ENCODE data around the gene CASK. TPM values are rescaled to one million over a fixed set of nuclear protein-coding genes. Genes with fewer than 3 reads are reported as not detected.

Gene CASK
- total and polyA plus RNA-seq, 2 donors, result 14.9 to 71.2 TPM

DNA sequence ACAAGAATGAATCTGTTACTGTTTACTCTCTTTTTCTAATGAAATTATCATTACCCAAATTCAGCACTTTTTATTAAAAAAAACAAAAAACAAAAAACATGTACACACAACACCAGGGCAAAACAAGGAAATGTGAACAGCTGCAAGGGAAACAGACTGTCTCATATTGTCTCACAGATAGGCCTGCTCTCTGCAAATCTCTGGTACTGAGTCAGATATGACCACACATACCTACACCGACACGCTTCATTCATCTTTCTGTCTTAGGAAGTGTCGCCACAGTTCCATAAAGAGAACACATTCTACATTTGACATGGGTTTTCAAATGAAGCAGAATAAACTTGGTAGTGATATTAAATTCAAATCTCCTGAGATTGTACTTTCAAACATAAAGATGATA, 326.8 kb downstream of the CASK start:
- H3K4me1 ChIP-seq (ENCODE audit: insufficient read depth), result no peaks in the 10 kb centered on the region
- DNase-seq (ENCODE audit: extremely low spot score), result no peak
- no peak overlapping the region for H3K4me3 ChIP-seq (ENCODE audit: low read depth, low read length)
- H3K36me3 ChIP-seq (ENCODE audit: insufficient read depth), result no peaks in the 10 kb centered on the region
- 85% methylated on average over 3 of the region's 3 CpGs for WGBS
- no peak overlapping the region for H3K27ac ChIP-seq (ENCODE audit: low read depth)

- no peak for DNase-seq (ENCODE audit: extremely low spot score)
- Histone ChIP-seq H3K27ac (ENCODE audit: low read depth) (no peak overlapping the region), H3K4me3 (ENCODE audit: low read depth, low read length) (no peak overlapping the region), H3K36me3 (ENCODE audit: insufficient read depth) (no peaks in the 10 kb centered on the region), H3K4me1 (ENCODE audit: insufficient read depth) (no peaks in the 10 kb centered on the region)
- WGBS, result 84% methylated on average over 7 of the region's 7 CpGs
Measured at GRCh38 chrX:41594634-41595033, 328.7 kb downstream of the CASK start.

DNA sequence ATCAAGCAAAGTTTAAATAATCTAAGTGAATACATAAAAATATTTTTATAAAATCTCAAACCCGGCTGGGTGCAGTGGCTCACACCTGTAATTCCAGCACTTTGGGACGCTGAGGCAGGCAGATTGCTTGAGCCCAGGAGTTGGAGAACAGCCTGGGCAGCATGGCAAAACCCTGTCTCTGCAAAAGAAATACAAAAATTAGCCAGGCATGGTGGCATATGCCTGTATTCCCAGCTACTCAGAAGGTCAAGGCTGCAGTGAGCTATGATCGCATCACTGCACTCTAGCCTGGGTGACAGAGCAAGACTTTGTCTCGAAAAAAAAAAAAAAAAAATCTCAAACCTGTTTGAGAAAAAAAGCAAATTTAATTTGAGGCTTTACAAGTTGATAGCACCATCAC, 331.4 kb downstream of the CASK start:
- Histone ChIP-seq H3K4me1 (ENCODE audit: insufficient read depth) (no peaks in the 10 kb centered on the region), H3K36me3 (ENCODE audit: insufficient read depth) (no peaks in the 10 kb centered on the region), H3K27ac (ENCODE audit: low read depth) (no peak overlapping the region), H3K4me3 (ENCODE audit: low read depth, low read length) (no peak overlapping the region)
- DNase-seq (ENCODE audit: extremely low spot score), result no peak
- WGBS, result 100% methylated on average over 4 of the region's 4 CpGs

DNA sequence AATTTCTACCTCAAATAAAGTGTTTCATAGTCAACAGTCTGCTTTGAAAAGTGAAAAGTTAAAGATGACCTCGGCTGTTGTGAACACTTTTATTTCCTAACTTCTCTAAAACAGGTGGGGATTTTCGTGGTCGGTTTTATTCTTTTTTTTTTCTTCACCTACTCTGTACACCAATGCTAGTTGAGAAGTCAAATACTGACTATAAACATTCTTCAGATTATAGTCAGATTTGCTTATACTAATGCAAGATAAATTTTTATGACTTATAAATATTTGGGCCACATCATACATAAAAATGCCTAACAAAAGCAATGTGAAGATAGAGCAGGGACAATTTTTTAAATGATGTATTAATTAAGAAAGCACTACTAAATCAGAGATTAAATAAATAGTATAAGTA, 332.7 kb downstream of the CASK start:
- H3K36me3 ChIP-seq (ENCODE audit: insufficient read depth), result no peaks in the 10 kb centered on the region
- no peaks in the 10 kb centered on the region for H3K4me1 ChIP-seq (ENCODE audit: insufficient read depth)
- H3K4me3 ChIP-seq (ENCODE audit: low read depth, low read length), result no peak overlapping the region
- no peak for DNase-seq (ENCODE audit: extremely low spot score)
- no peak overlapping the region for H3K27ac ChIP-seq (ENCODE audit: low read depth)
- WGBS, result 31% methylated on average over 3 of the region's 3 CpGs

GRCh38 chrX:41589634-41590270, 333.6 kb downstream of the CASK start:
- no peak overlapping the region for H3K4me3 ChIP-seq (ENCODE audit: low read depth, low read length)
- no peaks in the 10 kb centered on the region for H3K36me3 ChIP-seq (ENCODE audit: insufficient read depth)
- no peak overlapping the region for H3K27ac ChIP-seq (ENCODE audit: low read depth)
- 46% methylated on average over 5 of the region's 5 CpGs for WGBS
- no peaks in the 10 kb centered on the region for H3K4me1 ChIP-seq (ENCODE audit: insufficient read depth)
- DNase-seq (ENCODE audit: extremely low spot score), result no peak

- DNase-seq (ENCODE audit: extremely low spot score), result no peak
- H3K4me1 ChIP-seq (ENCODE audit: insufficient read depth), result no peaks in the 10 kb centered on the region
- 91% methylated on average over 4 of the region's 4 CpGs for WGBS
- H3K36me3 ChIP-seq (ENCODE audit: insufficient read depth), result no peaks in the 10 kb centered on the region
- H3K4me3 ChIP-seq (ENCODE audit: low read depth, low read length), result no peak overlapping the region
- H3K27ac ChIP-seq (ENCODE audit: low read depth), result no peak overlapping the region
Measured at GRCh38 chrX:41588271-41588670, 335.1 kb downstream of the CASK start.

DNA sequence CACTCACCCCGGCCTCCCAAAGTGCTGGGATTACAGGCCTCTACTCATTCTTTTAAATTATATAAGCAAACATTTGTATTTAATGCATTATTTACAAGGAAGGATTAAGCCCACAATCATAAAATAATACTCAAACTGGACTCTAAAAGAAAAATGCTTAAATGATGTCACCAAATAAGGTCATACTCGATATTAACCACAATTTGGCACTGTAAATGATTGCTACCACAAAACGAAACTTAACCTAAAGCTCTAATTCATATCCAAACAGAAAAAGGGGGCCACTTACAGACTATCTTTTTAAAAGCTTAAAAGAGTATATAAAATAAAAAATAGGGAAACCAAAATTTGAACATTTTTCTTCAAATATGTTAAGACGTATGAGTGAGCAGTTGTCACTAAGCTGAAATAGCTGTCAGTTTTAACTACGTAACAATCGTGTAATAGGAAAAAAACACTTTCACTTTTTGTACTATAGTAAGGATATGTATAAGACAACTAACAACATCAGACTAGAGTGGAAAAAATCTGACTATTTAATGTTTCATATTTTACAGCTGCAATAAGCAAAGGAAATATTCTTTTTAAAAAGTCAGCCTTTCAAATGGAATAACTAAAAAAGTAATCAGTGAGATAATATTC, 342.8 kb downstream of the CASK start:
- H3K4me3 ChIP-seq (ENCODE audit: low read depth, low read length), result no peak overlapping the region
- no peaks in the 10 kb centered on the region for H3K36me3 ChIP-seq (ENCODE audit: insufficient read depth)
- no peaks in the 10 kb centered on the region for H3K4me1 ChIP-seq (ENCODE audit: insufficient read depth)
- DNase-seq (ENCODE audit: extremely low spot score), result no peak
- WGBS, result 63% methylated on average over 6 of the region's 6 CpGs
- H3K27ac ChIP-seq (ENCODE audit: low read depth), result no peak overlapping the region

GRCh38 chrX:41563876-41564275, 359.5 kb downstream of the CASK start:
- Histone ChIP-seq H3K27ac (ENCODE audit: low read depth) (no peak overlapping the region), H3K4me1 (ENCODE audit: insufficient read depth) (no peaks in the 10 kb centered on the region), H3K36me3 (ENCODE audit: insufficient read depth) (no peaks in the 10 kb centered on the region), H3K4me3 (ENCODE audit: low read depth, low read length) (no peak overlapping the region)
- WGBS, result 11% methylated on average over 3 of the region's 3 CpGs
- no peak for DNase-seq (ENCODE audit: extremely low spot score)

GRCh38 chrX:41561045-41561444, 362.3 kb downstream of the CASK start:
- Histone ChIP-seq H3K27ac (ENCODE audit: low read depth) (no peak overlapping the region), H3K4me3 (ENCODE audit: low read depth, low read length) (no peak overlapping the region), H3K4me1 (ENCODE audit: insufficient read depth) (no peaks in the 10 kb centered on the region), H3K36me3 (ENCODE audit: insufficient read depth) (no peaks in the 10 kb centered on the region)
- 9% methylated on average over 2 of the region's 2 CpGs for WGBS
- no peak for DNase-seq (ENCODE audit: extremely low spot score)

DNA sequence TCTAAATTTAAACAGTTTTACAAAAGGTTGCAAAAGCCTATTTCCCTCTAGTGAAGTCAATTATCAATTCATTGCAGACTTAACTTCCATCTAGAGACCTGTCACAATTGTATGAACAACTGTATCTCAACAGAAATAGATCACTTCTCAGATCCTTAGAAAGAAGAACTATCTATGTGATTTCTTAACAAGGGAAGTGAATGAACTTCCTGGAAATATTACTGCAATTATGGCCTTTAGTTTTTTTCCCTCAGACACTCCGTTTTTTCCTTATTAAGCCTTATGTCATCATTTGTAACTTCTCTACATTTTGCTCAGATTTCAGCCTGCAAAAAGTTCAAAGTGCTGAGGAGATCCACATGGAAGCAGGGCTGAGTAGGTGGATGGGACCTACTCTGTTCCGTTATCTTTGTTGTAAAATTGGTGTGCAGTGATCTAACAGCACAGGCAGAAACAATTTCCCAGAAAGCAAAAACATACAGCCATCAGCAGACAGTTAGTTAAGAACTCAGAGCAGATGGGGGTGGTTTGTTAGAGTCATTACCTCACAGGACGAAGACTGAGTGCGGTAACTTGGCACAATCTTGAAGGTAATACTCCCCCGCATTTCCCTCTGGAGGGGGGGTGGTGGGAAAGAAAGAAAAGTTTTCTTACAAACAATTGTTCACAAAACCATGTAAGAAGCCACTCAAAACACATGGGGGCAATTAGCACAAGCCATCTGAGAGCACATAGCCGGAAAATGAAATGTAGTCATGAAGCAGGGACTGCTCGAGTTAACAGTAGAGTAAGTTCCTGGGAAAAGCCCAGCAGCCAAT, 363.9 kb downstream of the CASK start:
- no peaks in the 10 kb centered on the region for H3K4me1 ChIP-seq (ENCODE audit: insufficient read depth)
- H3K36me3 ChIP-seq (ENCODE audit: insufficient read depth), result no peaks in the 10 kb centered on the region
- DNase-seq (ENCODE audit: extremely low spot score), result no peak
- H3K27ac ChIP-seq (ENCODE audit: low read depth), result no peak overlapping the region
- 24% methylated on average over 7 of the region's 7 CpGs for WGBS
- no peak overlapping the region for H3K4me3 ChIP-seq (ENCODE audit: low read depth, low read length)

DNA sequence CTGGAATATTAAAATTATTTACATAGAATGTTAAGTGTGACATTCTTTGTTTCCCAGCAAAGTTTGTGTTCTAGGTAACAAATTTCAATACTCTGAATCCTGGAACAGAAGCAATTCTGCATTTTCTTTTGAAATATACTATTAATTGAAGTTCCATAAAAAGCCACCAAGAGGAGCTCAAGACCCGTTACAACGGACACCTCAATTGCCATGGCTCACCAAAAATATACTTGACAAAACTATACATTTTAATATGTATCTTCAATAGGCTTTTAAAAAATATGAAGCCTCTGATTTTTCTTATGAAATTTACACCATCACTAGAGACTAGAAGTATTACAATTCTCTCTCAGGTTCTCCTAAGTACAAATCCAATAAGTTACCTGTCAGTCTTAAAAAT, 364.8 kb downstream of the CASK start:
- 23% methylated on average over 2 of the region's 2 CpGs for WGBS
- DNase-seq (ENCODE audit: extremely low spot score), result no peak
- no peaks in the 10 kb centered on the region for H3K4me1 ChIP-seq (ENCODE audit: insufficient read depth)

DNA sequence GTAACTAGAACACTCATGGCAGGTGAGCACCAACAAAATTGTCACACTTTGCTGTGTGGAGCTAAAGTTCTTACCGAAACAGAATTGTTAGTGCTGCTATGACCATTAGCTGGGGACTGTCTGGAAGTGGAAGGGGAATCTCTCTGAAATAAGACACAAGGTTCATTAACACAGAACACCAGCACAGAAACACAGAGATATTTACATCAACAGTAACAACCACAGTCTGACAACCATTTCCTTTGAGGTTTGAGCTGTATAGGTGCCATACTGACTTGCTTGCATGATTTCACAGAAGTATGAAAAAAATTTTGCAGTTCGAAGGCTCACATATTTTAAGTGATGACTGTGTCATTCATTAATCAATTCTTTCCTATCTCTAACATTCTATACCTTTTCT, 366.4 kb downstream of the CASK start:
- no peaks in the 10 kb centered on the region for H3K36me3 ChIP-seq (ENCODE audit: insufficient read depth)
- H3K27ac ChIP-seq (ENCODE audit: low read depth), result no peak overlapping the region
- no peak overlapping the region for H3K4me3 ChIP-seq (ENCODE audit: low read depth, low read length)
- no peaks in the 10 kb centered on the region for H3K4me1 ChIP-seq (ENCODE audit: insufficient read depth)
- no peak for DNase-seq (ENCODE audit: extremely low spot score)
- 84% methylated on average over 2 of the region's 2 CpGs for WGBS

More for the DNA sequence above, 364.8 kb downstream of the CASK start:
- no peak overlapping the region for H3K27ac ChIP-seq (ENCODE audit: low read depth)
- H3K36me3 ChIP-seq (ENCODE audit: insufficient read depth), result no peaks in the 10 kb centered on the region
- no peak overlapping the region for H3K4me3 ChIP-seq (ENCODE audit: low read depth, low read length)

GRCh38 chrX:41553688-41554087, 369.7 kb downstream of the CASK start:
- H3K4me1 ChIP-seq (ENCODE audit: insufficient read depth), result no peaks in the 10 kb centered on the region
- 68% methylated on average over 6 of the region's 6 CpGs for WGBS
- H3K27ac ChIP-seq (ENCODE audit: low read depth), result no peak overlapping the region
- no peak for DNase-seq (ENCODE audit: extremely low spot score)
- H3K4me3 ChIP-seq (ENCODE audit: low read depth, low read length), result no peak overlapping the region
- H3K36me3 ChIP-seq (ENCODE audit: insufficient read depth), result no peaks in the 10 kb centered on the region

GRCh38 chrX:41548411-41548810, 374.9 kb downstream of the CASK start:
- DNase-seq (ENCODE audit: extremely low spot score), result no peak
- WGBS, result 87% methylated on average over 4 of the region's 4 CpGs
- H3K27ac ChIP-seq (ENCODE audit: low read depth), result no peak overlapping the region
- H3K4me3 ChIP-seq (ENCODE audit: low read depth, low read length), result no peak overlapping the region
- no peaks in the 10 kb centered on the region for H3K36me3 ChIP-seq (ENCODE audit: insufficient read depth)
- no peaks in the 10 kb centered on the region for H3K4me1 ChIP-seq (ENCODE audit: insufficient read depth)
